ENCODE results near the gene FIGN. TPM values are rescaled to one million over a fixed set of nuclear protein-coding genes. Genes with fewer than 3 reads are reported as not detected.

Gene FIGN
- total RNA-seq, 1 donor from 2014 or later, result not detected

- no peak for TF ChIP-seq CTCF (IDR thresholded peaks at IDR 0.05)
- Mint-ChIP-seq H3K4me1 (no peaks in the 10 kb centered on the region), H3K4me3 (no peak overlapping the region), H3K9me3 (no peaks in the 10 kb centered on the region), H3K27me3 (no peaks in the 10 kb centered on the region), H3K27ac (no peak overlapping the region), H3K36me3 (ENCODE audit: low read depth) (no peaks in the 10 kb centered on the region)
- intact Hi-C loops (cut with micrococcal nuclease), result no loop called here
- ChIA-PET CTCF (no interaction called here), POLR2A (no interaction called here)
- no peak for ATAC-seq (ENCODE audit: low read depth)
- no peak for DNase-seq
Measured at GRCh38 chr2:163717993-163718680, 17.7 kb downstream of the FIGN start.

GRCh38 chr2:163717515-163717914 is 18.3 kb downstream of the FIGN start:
- H3K4me1 Mint-ChIP-seq, result no peaks in the 10 kb centered on the region
- ChIA-PET CTCF (no interaction called here), POLR2A (no interaction called here)
- H3K27me3 Mint-ChIP-seq, result no peaks in the 10 kb centered on the region
- intact Hi-C loops (cut with micrococcal nuclease), result no loop called here
- TF ChIP-seq CTCF (IDR thresholded peaks at IDR 0.05), result no peak
- DNase-seq, result no peak
- no peaks in the 10 kb centered on the region for H3K9me3 Mint-ChIP-seq
- no peak overlapping the region for H3K4me3 Mint-ChIP-seq
- ATAC-seq (ENCODE audit: low read depth), result no peak
- H3K36me3 Mint-ChIP-seq (ENCODE audit: low read depth), result no peaks in the 10 kb centered on the region
- no peak overlapping the region for H3K27ac Mint-ChIP-seq

GRCh38 chr2:163716101-163716500 is 19.7 kb downstream of the FIGN start:
- no peaks in the 10 kb centered on the region for H3K4me1 Mint-ChIP-seq
- no peaks in the 10 kb centered on the region for H3K36me3 Mint-ChIP-seq (ENCODE audit: low read depth)
- H3K27ac Mint-ChIP-seq, result no peak overlapping the region
- H3K9me3 Mint-ChIP-seq, result no peaks in the 10 kb centered on the region
- H3K27me3 Mint-ChIP-seq, result no peaks in the 10 kb centered on the region
- no peak overlapping the region for H3K4me3 Mint-ChIP-seq
- intact Hi-C loops (cut with micrococcal nuclease), result no loop called here
- ChIA-PET POLR2A (no interaction called here), CTCF (no interaction called here)
- ATAC-seq (ENCODE audit: low read depth) (no peak), DNase-seq (no peak)
- no peak for TF ChIP-seq CTCF (IDR thresholded peaks at IDR 0.05)

- Mint-ChIP-seq H3K36me3 (ENCODE audit: low read depth) (no peaks in the 10 kb centered on the region), H3K4me1 (no peaks in the 10 kb centered on the region), H3K27me3 (no peaks in the 10 kb centered on the region), H3K27ac (no peak overlapping the region), H3K4me3 (no peak overlapping the region), H3K9me3 (no peaks in the 10 kb centered on the region)
- no peak for TF ChIP-seq CTCF (IDR thresholded peaks at IDR 0.05)
- ChIA-PET CTCF (no interaction called here), POLR2A (no interaction called here)
- DNase-seq, result no peak
- intact Hi-C loops (cut with micrococcal nuclease), result no loop called here
- no peak for ATAC-seq (ENCODE audit: low read depth)
Measured at GRCh38 chr2:163715668-163716067, 20.1 kb downstream of the FIGN start.

GRCh38 chr2:163715199-163715598 is 20.6 kb downstream of the FIGN start:
- Mint-ChIP-seq H3K9me3 (no peaks in the 10 kb centered on the region), H3K36me3 (ENCODE audit: low read depth) (no peaks in the 10 kb centered on the region), H3K4me3 (no peak overlapping the region), H3K27me3 (no peaks in the 10 kb centered on the region), H3K4me1 (no peaks in the 10 kb centered on the region), H3K27ac (no peak overlapping the region)
- DNase-seq (no peak), ATAC-seq (ENCODE audit: low read depth) (no peak)
- TF ChIP-seq CTCF (IDR thresholded peaks at IDR 0.05), result no peak
- ChIA-PET CTCF (no interaction called here), POLR2A (no interaction called here)
- intact Hi-C loops (cut with micrococcal nuclease), result no loop called here

Data from activated B cell treated with CpG ODN at 0.5 μM for 24 hours (primary cell).